Thoracic aorta (tissue), 2 donors: Measurements from ENCODE around the gene KCNJ15. TPM values are rescaled to one million over a fixed set of nuclear protein-coding genes. Genes with fewer than 3 reads are reported as not detected.
"Not testable (repeated sequence)": the region's sequence is repeated elsewhere in the genome, so short reads cannot be mapped to it uniquely, and the experiment has no call there.

Source experiments
- ATAC-seq: fragments of 150-250 bp; one replicate; pipeline ENCODE4 v1.8.0; 2017; ENCODE audit warnings: low read depth; ENCODE audit not compliant: insufficient number of reproducible peaks, low FRiP score
- DNase-seq: peaks from one replicate; pipeline ENCODE4 v3.0.0-alpha.2; 2020; ENCODE audit warnings: low spot score
- H3K27ac ChIP-seq, 2 donors: fragments of 200-600 bp; sonication (generic); 1 replicate in 1 of 2; 2 replicates in 1 of 2; pipeline ENCODE4 v1.5.1; 2016; ENCODE audit warnings: mild to moderate bottlenecking in 2 of 2, moderate library complexity in 2 of 2
- H3K27me3 ChIP-seq: fragments of 200-600 bp; sonication (generic); replicated peaks from 2 replicates; pipeline ENCODE4 v1.6.0; 2016; ENCODE audit warnings: mild to moderate bottlenecking; ENCODE audit not compliant: insufficient read depth
- H3K36me3 ChIP-seq: fragments of 200-600 bp; sonication (generic); one replicate; pipeline ENCODE4 v1.5.1; 2016
- H3K4me1 ChIP-seq, 2 donors: fragments of 200-600 bp; sonication (generic); 1 replicate in 1 of 2; 2 replicates in 1 of 2; pipeline versions ENCODE4 v1.5.1 to v1.6.0; 2016; ENCODE audit warnings: low read depth in 2 of 2, mild to moderate bottlenecking in 1 of 2; ENCODE audit not compliant: control insufficient read depth in 1 of 2
- H3K4me3 ChIP-seq: fragments of 200-600 bp; sonication (generic); 2 replicates; pipeline ENCODE4 v1.5.1; 2016; ENCODE audit warnings: mild to moderate bottlenecking
- H3K9me3 ChIP-seq: fragments of 200-600 bp; sonication (generic); 2 replicates; pipeline ENCODE4 v1.5.1; 2016
- CTCF ChIP-seq: fragments of 200-600 bp; sonication (generic); IDR thresholded peaks from one replicate; pipeline ENCODE4 v1.5.1; 2019; ENCODE audit warnings: antibody characterized with exemption
- total RNA-seq, 2 donors: library from RNA; depleted of rRNA; stranded (reverse); fragments of >200 nt; gene quantifications; one replicate each; pipeline versions ENCODE4 v1.1.0 to v1.2.3, GENCODE V29; 2016

KCNJ15 gene
- total RNA-seq, 2 donors from 2014 or later, result 0.41 to 1.8 TPM

GRCh38 chr21:38228537-38228936 lies 28.3 kb upstream of the KCNJ15 start:
- ATAC-seq, result no peak
- peak overlapping the region in 1 of 2 donors; percentile 6 for H3K27ac ChIP-seq
- TF ChIP-seq CTCF, result no peak

GRCh38 chr21:38229260-38229877 lies 27.4 kb upstream of the KCNJ15 start:
- no peak for ATAC-seq
- Histone ChIP-seq H3K9me3 (peaks cover 41% of the 10 kb centered on the region), H3K27me3 (no peaks in the 10 kb centered on the region), H3K4me3 (no peak overlapping the region), H3K4me1 (peaks cover 0 to 12% of the 10 kb centered on the region in 2 donors), H3K36me3 (no peaks in the 10 kb centered on the region), H3K27ac (no peak overlapping the region)
- no peak for TF ChIP-seq CTCF
- DNase-seq, result no peak

More at GRCh38 chr21:38228537-38228936, 28.3 kb upstream of the KCNJ15 start:
- peaks cover 49% of the 10 kb centered on the region for H3K9me3 ChIP-seq
- no peaks in the 10 kb centered on the region for H3K36me3 ChIP-seq
- no peaks in the 10 kb centered on the region for H3K27me3 ChIP-seq
- H3K4me3 ChIP-seq, result no peak overlapping the region
- H3K4me1 ChIP-seq, result peaks cover 0 to 7% of the 10 kb centered on the region in 2 donors
- no peak for DNase-seq

GRCh38 chr21:38234395-38235142 lies 22.2 kb upstream of the KCNJ15 start:
- no peak for TF ChIP-seq CTCF

GRCh38 chr21:38235251-38235650 lies 21.5 kb upstream of the KCNJ15 start:
- H3K4me1 ChIP-seq, result peaks cover 2 to 29% of the 10 kb centered on the region in 2 donors
- not testable (repeated sequence) for ATAC-seq, DNase-seq, H3K4me3 ChIP-seq, H3K9me3 ChIP-seq, H3K27me3 ChIP-seq, H3K36me3 ChIP-seq, H3K27ac ChIP-seq

More at GRCh38 chr21:38234395-38235142, 22.2 kb upstream of the KCNJ15 start:
- no peaks in the 10 kb centered on the region for H3K36me3 ChIP-seq
- no peak overlapping the region for H3K4me3 ChIP-seq
- H3K9me3 ChIP-seq, result peaks cover 15% of the 10 kb centered on the region
- no peaks in the 10 kb centered on the region for H3K27me3 ChIP-seq
- DNase-seq (no peak), ATAC-seq (no peak)
- peaks cover 0 to 22% of the 10 kb centered on the region in 2 donors for H3K4me1 ChIP-seq
- peak overlapping the region; percentile 9 to 16 for H3K27ac ChIP-seq

- DNase-seq (no peak), ATAC-seq (no peak)
- no peaks in the 10 kb centered on the region for H3K9me3 ChIP-seq
- no peak overlapping the region for H3K27ac ChIP-seq
- H3K4me3 ChIP-seq, result no peak overlapping the region
- H3K36me3 ChIP-seq, result no peaks in the 10 kb centered on the region
- TF ChIP-seq CTCF, result no peak
- H3K4me1 ChIP-seq, result peaks cover 10 to 39% of the 10 kb centered on the region in 2 donors
- H3K27me3 ChIP-seq, result no peaks in the 10 kb centered on the region
Measured at GRCh38 chr21:38236232-38236631, 20.6 kb upstream of the KCNJ15 start.
